ENCODE data around the gene NOS1AP.

GRCh38 chr1:162366149-162366548 is 296.7 kb downstream of the NOS1AP start:
- TF ChIP-seq, protein P1, sequence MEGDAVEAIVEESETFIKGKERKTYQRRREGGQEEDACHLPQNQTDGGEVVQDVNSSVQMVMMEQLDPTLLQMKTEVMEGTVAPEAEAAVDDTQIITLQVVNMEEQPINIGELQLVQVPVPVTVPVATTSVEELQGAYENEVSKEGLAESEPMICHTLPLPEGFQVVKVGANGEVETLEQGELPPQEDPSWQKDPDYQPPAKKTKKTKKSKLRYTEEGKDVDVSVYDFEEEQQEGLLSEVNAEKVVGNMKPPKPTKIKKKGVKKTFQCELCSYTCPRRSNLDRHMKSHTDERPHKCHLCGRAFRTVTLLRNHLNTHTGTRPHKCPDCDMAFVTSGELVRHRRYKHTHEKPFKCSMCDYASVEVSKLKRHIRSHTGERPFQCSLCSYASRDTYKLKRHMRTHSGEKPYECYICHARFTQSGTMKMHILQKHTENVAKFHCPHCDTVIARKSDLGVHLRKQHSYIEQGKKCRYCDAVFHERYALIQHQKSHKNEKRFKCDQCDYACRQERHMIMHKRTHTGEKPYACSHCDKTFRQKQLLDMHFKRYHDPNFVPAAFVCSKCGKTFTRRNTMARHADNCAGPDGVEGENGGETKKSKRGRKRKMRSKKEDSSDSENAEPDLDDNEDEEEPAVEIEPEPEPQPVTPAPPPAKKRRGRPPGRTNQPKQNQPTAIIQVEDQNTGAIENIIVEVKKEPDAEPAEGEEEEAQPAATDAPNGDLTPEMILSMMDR (IDR thresholded peaks at IDR 0.05): no peak
- no peak for TF ChIP-seq POLR2A (IDR thresholded peaks at IDR 0.05)

All from body of pancreas (tissue), 4 donors.